Heart right ventricle (tissue), 16 donors: ENCODE measurements around the gene VCAM1. TPM values are rescaled to one million over a fixed set of nuclear protein-coding genes. Genes with fewer than 3 reads are reported as not detected.

Experiments used
- ATAC-seq, 8 donors: fragments of 200-7000 bp; cut with Tn5 transposase; one replicate each; pipeline ENCODE4 v1.9.1; 2020; ENCODE audit warnings: mild to moderate bottlenecking in 8 of 8, moderate library complexity in 8 of 8, moderate number of reproducible peaks in 1 of 8
- DNase-seq, 2 donors: peaks; one replicate each; pipeline ENCODE4 v3.0.0-alpha.2; 2020
- H3K27ac ChIP-seq, 10 donors: fragments of 200-600 bp; sonication (generic) in 2 of 10; one replicate each; pipeline versions ENCODE4 v1.5.0 to v1.8.0; 2020 to 2022; ENCODE audit warnings: mild to moderate bottlenecking in 3 of 10
- H3K27me3 ChIP-seq, 7 donors: fragments of 200-600 bp; one replicate each; pipeline ENCODE4 v1.8.0; 2021 to 2022; ENCODE audit warnings: mild to moderate bottlenecking in 2 of 7
- H3K36me3 ChIP-seq, 9 donors: fragments of 200-600 bp; sonication (generic) in 1 of 9; one replicate each; pipeline versions ENCODE4 v1.5.0 to v1.8.0; 2020 to 2022; ENCODE audit warnings: mild to moderate bottlenecking in 2 of 9
- H3K4me1 ChIP-seq, 9 donors: fragments of 200-600 bp; sonication (generic) in 1 of 9; one replicate each; pipeline versions ENCODE4 v1.5.0 to v1.8.0; 2020 to 2022; ENCODE audit warnings: mild to moderate bottlenecking in 4 of 9
- H3K4me3 ChIP-seq, 10 donors: fragments of 200-600 bp; sonication (generic) in 2 of 10; one replicate each; pipeline versions ENCODE4 v1.5.0 to v1.8.0; 2020 to 2022; ENCODE audit warnings: mild to moderate bottlenecking in 7 of 10, moderate library complexity in 2 of 10
- H3K9me3 ChIP-seq, 11 donors: fragments of 200-600 bp in 10 of 11; sonication (generic) in 2 of 11; one replicate each; pipeline versions ENCODE4 v1.5.0 to v1.8.0; 2013 to 2022; ENCODE audit warnings: mild to moderate bottlenecking in 2 of 11, control low read depth in 1 of 11, moderate library complexity in 1 of 11
- WGBS, 2 donors: extraction: QIAGEN DNeasy Blood & Tissue Kit; methylation state at CpG; one replicate each; pipeline ENCODE4 v1.1.7; 2013; ENCODE audit warnings: inconsistent platforms in 1 of 2; 5-methylcytosine and 5-hydroxymethylcytosine counted together
- intact Hi-C, 10 donors: fragments of 100-400 bp; cut with DNase I; formaldehyde crosslinking; loops; one replicate each; pipeline versions ENCODE4 v1.11.1 to v1.14.2; 2022
- polyA plus RNA-seq, 2 donors: library from polyadenylated mRNA; stranded (reverse); fragments of 200-250 nt; gene quantifications; one replicate each; pipeline ENCODE4 v1.2.3, GENCODE V29; 2013
- total RNA-seq, 10 donors: library from RNA; stranded (reverse); fragmentation: NEBNext Ultra II Directional in 3 of 10; extraction: Animal tissue kit (Norgen Biotek cat#: 25700) in 3 of 10; gene quantifications; one replicate each; pipeline versions ENCODE4 v1.2.1 to v1.2.4, GENCODE V29; 2021 to 2023
- TF ChIP-seq, protein P1 (sequence below), 9 donors: fragments of 200-600 bp; sonication (generic) in 2 of 9; IDR thresholded peaks; one replicate each; pipeline versions ENCODE4 v1.5.0 to v1.8.0; 2021 to 2022; ENCODE audit warnings: antibody characterized with exemption in 9 of 9, mild to moderate bottlenecking in 5 of 9, moderate library complexity in 1 of 9
- donor health status: Arrhythmogenic right ventricular cardiomyopathy.
- donor health status: ischemic (EF 13 %, LVEDD 7.1; RV severe dilation, severe dysfunction).
- donor health status: healthy with polysubstance abuse.
- donor health status: DM: no; HTN: yes; CAD: no.
- donor health status: DM: no; HTN: no; CAD: no.
- donor health status: ischemic (EF 25% LVEDD 6.9; RV normal size, moderate dysfunction).
- donor health status: ischemic (EF 25% LVEDD 5.7; RV mildly dilated, moderate dysfunction).
- donor health status: healthy.
- donor health status: DM: yes; HTN: yes; CAD: no.
- donor health status: Ischemic cardiomyopathy.
- donor health status: ischemic (EF 35%, LVEDD 5.7; RV mildly dilated, moderate dysfunction).
- donor health status: nonischemic (EF 11% LVEDD 7.7; RV severe dilation, severe dysfunction).
- donor health status: DM: yes; HTN: yes; CAD: no.
- donor health status: PGD.
- donor health status: ischemic (EF 29% LVEDD 5.4; RV normal size, mild dysfunction).
- donor health status: nonischemic (EF 23%, LVEDD 6.1; RV moderate dilation, normal function).

The VCAM1 gene
- total and polyA plus RNA-seq, 12 donors: 2.2 to 38.5 (median 5.8) TPM

DNA sequence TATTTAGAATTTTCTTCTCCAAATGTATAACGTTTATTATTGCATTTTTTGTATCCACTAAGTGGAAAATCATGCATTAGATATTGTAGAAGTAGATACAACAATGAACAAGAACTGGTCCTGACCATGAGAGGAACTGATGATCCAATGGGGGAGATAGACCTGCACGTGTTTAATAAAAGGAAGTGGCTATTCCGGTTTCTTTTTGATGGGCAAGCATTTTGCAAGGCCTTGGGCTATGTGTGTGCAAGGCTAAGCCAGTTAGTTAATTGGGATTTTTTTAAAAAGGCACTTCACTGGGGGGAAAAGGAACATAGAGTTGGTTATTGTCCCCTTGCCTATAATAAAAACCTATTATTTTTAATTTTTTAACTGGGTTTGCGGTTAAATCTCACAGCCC is 961 bp upstream of the VCAM1 start:
- peaks cover 0 to 22% (median 3%) of the 10 kb centered on the region in 9 donors for H3K4me1 ChIP-seq
- DNase-seq (no peak), ATAC-seq (peak in 2 of 8 donors; percentile 48 to 50)
- intact Hi-C loops: no loop called here
- H3K27me3 ChIP-seq: no peaks in the 10 kb centered on the region
- 67 to 74% methylated on average over 4 of the region's 4 CpGs for WGBS, 2 donors
- H3K9me3 ChIP-seq: no peaks in the 10 kb centered on the region
- H3K36me3 ChIP-seq: no peaks in the 10 kb centered on the region
- TF ChIP-seq, protein P1, sequence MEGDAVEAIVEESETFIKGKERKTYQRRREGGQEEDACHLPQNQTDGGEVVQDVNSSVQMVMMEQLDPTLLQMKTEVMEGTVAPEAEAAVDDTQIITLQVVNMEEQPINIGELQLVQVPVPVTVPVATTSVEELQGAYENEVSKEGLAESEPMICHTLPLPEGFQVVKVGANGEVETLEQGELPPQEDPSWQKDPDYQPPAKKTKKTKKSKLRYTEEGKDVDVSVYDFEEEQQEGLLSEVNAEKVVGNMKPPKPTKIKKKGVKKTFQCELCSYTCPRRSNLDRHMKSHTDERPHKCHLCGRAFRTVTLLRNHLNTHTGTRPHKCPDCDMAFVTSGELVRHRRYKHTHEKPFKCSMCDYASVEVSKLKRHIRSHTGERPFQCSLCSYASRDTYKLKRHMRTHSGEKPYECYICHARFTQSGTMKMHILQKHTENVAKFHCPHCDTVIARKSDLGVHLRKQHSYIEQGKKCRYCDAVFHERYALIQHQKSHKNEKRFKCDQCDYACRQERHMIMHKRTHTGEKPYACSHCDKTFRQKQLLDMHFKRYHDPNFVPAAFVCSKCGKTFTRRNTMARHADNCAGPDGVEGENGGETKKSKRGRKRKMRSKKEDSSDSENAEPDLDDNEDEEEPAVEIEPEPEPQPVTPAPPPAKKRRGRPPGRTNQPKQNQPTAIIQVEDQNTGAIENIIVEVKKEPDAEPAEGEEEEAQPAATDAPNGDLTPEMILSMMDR (IDR thresholded peaks at IDR 0.05): no peak
- peak overlapping the region in 1 of 10 donors; percentile 66 for H3K27ac ChIP-seq
- H3K4me3 ChIP-seq: no peak overlapping the region

DNA sequence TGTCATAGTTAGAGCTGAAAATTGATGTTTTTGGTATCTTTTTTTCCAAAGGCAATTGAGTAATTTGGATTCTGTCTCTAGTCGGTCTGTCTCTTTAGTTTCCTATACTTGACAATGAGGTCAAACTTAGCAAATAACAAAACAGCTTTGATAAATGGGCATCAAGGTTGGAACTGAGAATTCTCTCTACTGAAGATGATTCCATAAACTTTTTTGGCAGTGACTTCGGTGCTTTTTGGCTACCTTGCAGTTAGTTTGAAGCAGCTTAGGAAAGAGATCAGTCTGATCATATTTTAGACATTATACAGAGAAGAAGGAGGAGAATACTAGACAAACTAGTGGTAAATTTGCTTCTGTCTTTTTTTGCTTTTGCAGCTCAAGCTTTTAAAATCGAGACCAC is 559 bp downstream of the VCAM1 start:
- 30 to 46% methylated on average over 3 of the region's 3 CpGs for WGBS, 2 donors
- intact Hi-C loops: loop anchor here in 2 of 10 donors (10.0 kb wide), 1 partner anchor 145 kb away; no protein-coding TSS in a partner anchor
- DNase-seq (no peak), ATAC-seq (no peak)
- TF ChIP-seq, protein P1 (IDR thresholded peaks at IDR 0.05): no peak
- Histone ChIP-seq H3K27ac (peak overlapping the region in 7 of 10 donors; percentile 27 to 66 (median 57)), H3K36me3 (peaks cover 0 to 7% (median 0%) of the 10 kb centered on the region in 9 donors), H3K27me3 (no peaks in the 10 kb centered on the region), H3K9me3 (no peaks in the 10 kb centered on the region), H3K4me1 (peaks cover 0 to 22% (median 3%) of the 10 kb centered on the region in 9 donors), H3K4me3 (peak overlapping the region in 9 of 10 donors; percentile 15 to 52 (median 46))

DNA sequence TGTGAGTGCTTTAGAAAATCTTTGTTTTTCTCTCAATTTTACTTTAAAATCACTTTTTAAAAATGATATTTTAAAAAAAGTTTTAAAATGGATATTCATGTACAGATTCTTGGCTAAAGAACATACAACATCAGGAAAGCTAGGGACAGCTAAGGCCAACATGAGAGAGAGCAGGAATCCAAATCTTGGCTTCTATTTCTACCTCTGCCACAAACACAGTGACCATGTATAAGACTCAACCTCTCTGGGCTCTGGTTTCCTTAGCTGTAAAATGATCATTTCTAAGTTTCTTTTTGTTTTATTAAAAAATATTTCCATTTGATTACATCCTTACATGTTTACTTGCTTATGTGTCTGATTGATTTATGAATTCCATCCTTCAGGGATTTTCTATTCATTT is 1.2 kb downstream of the VCAM1 start:
- DNase-seq (no peak), ATAC-seq (peak in 2 of 8 donors; percentile 52 to 61)
- TF ChIP-seq, protein P1 (IDR thresholded peaks at IDR 0.05): no peak
- Histone ChIP-seq H3K36me3 (peaks cover 0 to 14% (median 0%) of the 10 kb centered on the region in 9 donors), H3K27me3 (no peaks in the 10 kb centered on the region), H3K27ac (peak overlapping the region in 6 of 10 donors; percentile 22 to 66 (median 55)), H3K4me3 (peak overlapping the region in 9 of 10 donors; percentile 15 to 52 (median 46)), H3K4me1 (peaks cover 0 to 22% (median 3%) of the 10 kb centered on the region in 9 donors), H3K9me3 (no peaks in the 10 kb centered on the region)
- intact Hi-C loops: loop anchor here in 2 of 10 donors (10.0 kb wide), 1 partner anchor 144 kb away; no protein-coding TSS in a partner anchor

DNA sequence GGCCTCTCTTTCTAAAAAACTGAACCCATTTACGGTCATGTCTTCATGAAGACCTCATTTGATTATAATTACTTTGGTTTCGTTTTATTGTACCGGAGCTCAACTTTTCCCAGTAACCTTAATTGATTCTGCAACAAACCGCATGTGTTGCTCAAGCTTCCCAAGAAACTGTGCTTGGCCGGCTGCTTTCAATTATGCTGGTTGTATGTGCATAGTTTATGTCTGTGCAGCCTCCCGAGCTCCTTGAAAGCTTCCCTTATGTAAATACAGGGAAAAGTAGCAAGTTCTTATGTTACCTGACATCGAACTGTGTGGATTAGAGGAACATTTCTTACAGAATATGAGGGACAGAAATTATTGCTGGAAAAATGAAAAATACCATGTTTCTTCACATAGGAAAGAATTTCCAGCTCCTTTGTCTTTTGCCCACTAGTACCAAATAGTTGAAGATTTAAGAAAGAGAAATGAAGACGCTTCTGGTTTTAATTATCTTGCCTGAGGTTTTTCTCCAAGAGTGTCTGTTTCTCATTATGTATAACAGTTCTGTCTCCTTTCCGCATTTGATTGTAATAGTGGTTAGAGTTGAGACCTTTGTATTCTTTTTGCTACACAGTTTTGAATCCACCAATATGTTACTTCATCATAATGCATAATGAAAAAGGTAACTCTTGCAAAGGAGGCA is 2.1 kb downstream of the VCAM1 start:
- Histone ChIP-seq H3K27me3 (no peaks in the 10 kb centered on the region), H3K36me3 (peaks cover 0 to 22% (median 0%) of the 10 kb centered on the region in 9 donors), H3K4me1 (peaks cover 0 to 22% (median 3%) of the 10 kb centered on the region in 9 donors), H3K9me3 (no peaks in the 10 kb centered on the region), H3K27ac (peak overlapping the region in 6 of 10 donors; percentile 6 to 66 (median 55)), H3K4me3 (peak overlapping the region in 9 of 10 donors; percentile 17 to 52 (median 46))
- DNase-seq (peak in 1 of 2 donors; percentile 17), ATAC-seq (peak in 4 of 8 donors; percentile 46 to 57 (median 55))
- intact Hi-C loops: loop anchor here in 2 of 10 donors (10.0 kb wide), 1 partner anchor 143 kb away; no protein-coding TSS in a partner anchor
- TF ChIP-seq, protein P1 (IDR thresholded peaks at IDR 0.05): no peak
- WGBS, 2 donors: 24 to 29% methylated on average over 9 of the region's 9 CpGs
